Forelimb muscle (tissue), 1 donor: ENCODE data around the gene EGFL6. TPM values are rescaled to one million over a fixed set of nuclear protein-coding genes. Genes with fewer than 3 reads are reported as not detected.
A peak's percentile ranks its signal among the peaks of the same experiment; 100 is the strongest.

Source experiments
- DNase-seq: peaks from one replicate; pipeline ENCODE4 v3.0.0-alpha.2; 2013; ENCODE audit warnings: low read depth
- polyA plus RNA-seq: library from polyadenylated mRNA; unstranded; fragments of 120-200 nt; gene quantifications from one replicate; pipeline ENCODE4 v1.2.1, GENCODE V29; 2013; ENCODE audit not compliant: insufficient read length

Gene EGFL6, protein sequence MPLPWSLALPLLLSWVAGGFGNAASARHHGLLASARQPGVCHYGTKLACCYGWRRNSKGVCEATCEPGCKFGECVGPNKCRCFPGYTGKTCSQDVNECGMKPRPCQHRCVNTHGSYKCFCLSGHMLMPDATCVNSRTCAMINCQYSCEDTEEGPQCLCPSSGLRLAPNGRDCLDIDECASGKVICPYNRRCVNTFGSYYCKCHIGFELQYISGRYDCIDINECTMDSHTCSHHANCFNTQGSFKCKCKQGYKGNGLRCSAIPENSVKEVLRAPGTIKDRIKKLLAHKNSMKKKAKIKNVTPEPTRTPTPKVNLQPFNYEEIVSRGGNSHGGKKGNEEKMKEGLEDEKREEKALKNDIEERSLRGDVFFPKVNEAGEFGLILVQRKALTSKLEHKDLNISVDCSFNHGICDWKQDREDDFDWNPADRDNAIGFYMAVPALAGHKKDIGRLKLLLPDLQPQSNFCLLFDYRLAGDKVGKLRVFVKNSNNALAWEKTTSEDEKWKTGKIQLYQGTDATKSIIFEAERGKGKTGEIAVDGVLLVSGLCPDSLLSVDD
- 72.1 TPM for polyA plus RNA-seq

DNA sequence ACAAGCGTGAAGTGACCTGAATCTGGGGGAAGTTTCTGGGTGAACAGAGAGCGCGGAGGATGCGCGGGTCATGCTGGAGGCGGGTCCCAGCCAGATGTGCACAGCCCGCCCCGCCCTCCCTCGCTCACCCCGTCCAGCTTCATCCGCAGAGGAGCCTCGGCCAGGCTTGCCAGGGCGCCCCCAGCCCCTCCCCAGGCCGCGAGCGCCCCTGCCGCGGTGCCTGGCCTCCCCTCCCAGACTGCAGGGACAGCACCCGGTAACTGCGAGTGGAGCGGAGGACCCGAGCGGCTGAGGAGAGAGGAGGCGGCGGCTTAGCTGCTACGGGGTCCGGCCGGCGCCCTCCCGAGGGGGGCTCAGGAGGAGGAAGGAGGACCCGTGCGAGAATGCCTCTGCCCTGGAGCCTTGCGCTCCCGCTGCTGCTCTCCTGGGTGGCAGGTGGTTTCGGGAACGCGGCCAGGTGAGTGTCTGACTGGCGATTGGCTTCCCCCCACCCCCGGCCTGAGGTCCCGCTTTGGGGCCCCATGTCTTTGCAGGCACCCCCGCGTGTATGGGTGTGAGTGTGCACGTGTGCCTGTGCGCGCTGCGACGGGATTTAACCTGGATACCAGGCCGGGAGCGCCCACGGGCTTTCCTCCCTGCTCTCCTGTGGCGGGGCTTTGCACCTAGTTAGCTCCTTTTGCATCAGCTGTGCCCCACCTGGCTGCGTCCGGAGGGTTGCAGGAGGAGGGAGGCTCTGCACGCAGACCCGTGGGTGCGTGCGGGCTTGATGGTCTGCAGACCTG is at the start of gene EGFL6:
TSS of gene EGFL6 (plus strand) at position 123 of the 782 bp plus-strand sequence. CDS start at position 384, 261 bp downstream.
- DNase-seq = no peak

DNA sequence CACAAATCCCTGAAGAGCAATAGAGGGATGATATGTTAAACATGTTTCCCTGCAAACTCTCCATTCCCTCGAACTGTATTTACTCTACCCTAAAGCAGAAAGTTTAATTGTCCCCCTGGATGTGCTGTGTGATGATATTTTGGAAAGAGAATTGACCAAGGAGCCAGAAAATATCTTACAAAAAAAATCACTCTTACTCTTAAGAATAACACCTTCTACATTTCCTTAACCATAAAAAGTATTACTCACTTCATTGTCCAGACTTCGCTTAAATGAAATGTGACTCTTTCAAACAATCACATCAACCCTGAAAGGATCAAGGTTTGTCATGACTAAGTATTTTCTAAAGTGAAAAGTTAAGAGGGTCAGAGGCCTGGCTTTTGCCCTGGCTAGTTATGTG is 49.0 kb upstream of the EGFL6 start:
- DNase-seq = no peak

DNA sequence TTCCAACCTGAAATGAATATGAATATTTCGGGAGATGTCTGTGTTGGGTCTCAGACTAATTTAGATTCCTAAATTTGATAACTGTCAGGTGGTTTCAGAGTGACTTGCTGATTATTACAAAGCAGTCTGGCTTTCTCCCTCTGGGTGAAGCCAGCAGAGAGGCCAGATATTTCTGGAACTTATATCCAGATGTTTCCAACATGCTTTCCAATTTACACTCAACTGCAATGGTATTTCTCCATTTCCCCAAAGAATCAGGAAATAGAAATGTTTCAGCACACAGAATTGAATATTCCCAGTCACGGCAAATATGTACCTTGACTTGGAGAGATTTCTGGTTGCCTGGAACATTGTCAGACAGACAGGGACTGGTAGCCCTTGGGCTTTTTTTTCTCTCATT is 48.5 kb upstream of the EGFL6 start:
- no peak for DNase-seq

DNA sequence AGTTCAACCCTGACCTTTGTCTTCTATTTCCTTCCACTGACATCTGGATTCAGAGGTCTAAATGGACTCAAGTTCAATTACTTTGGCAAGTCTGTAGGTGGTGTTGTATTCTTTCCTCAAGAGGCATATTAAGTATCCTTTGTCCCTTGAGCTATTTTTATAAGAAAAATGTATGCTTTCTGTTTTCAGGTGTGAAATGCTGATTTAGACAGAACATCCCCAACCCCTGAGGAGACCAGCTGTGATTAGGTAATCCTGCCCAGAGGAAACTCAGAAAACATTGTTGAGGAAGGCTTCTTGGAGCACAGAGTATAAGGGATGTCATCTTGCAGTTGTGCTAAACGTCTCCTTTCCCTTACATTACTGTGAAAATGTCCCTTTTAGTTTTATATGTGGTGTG is 46.6 kb upstream of the EGFL6 start:
- DNase-seq = no peak

DNA sequence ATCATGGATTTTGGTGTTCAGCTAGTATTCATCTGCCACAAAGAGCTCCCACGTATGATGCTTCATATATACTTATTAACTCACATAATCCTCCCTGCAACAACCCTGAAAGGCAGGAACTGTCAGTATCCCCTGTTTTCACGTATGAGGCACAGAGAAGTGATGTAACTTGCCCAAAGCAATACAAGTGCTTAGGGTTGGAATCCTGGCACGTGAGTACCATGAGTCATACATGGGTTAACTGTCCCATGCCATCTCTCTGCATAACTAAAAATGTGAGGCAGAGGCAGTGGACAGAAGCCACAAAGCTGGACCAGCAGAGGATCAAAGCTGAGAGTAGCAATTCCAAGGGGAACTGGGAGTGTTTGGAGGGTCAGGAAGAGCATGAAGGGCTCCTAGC is 35.7 kb upstream of the EGFL6 start:
- no peak for DNase-seq

DNA sequence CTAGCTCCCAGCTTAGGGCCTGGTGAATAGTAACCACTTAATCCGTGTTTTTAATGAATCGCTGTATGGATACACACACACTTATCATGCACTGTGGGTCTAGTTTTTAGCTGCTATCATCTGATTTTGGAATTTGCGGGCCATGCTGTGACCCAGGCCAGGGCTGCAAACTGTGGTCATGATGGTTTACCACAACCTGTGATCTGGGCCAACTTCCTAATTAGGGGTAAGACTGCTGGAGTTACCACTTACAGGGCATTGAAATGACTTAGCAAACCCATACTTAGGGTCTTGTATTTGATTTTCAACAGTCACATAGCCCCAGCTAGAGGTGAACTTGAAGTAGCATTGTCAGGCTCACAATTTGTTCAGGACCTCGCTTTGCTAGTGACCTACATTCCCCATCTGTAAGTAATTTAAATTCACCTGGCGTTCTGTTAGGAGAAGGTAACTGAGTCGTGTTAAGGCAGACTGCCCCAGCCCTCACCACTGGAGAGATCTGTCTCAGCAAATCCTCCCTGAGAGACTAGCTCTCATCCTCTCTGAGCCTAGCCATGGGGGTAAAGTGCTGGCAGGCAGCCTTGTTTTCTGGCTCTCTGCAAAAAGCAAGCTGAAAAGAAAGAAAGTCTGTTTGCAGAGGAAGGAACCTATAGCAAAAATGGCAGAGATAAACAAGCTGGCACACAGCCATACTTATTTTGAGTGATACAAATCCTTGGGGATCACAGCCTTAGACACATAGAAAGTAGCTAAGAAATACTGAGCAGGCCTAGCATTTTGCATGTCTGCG is 33.8 kb upstream of the EGFL6 start:
- no peak for DNase-seq

DNA sequence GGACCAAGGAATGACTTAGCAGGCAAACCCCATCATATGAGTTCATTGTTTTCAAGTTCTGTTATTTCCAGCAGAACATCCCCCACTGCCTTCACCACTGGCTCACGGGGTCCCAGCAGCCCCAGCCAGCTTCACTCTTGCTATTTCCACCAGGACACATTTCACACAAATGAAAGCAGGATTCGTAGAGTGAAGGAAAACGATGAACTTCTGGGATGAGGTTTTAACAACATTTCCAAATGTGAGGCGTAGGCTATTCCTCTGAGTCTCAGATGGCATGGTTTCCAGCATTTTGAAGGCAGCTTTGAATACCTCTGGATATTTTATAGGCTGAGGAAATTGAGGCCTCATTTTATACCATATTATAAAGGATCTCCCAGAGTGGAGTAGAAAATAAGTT is 32.9 kb upstream of the EGFL6 start:
- DNase-seq = no peak

DNA sequence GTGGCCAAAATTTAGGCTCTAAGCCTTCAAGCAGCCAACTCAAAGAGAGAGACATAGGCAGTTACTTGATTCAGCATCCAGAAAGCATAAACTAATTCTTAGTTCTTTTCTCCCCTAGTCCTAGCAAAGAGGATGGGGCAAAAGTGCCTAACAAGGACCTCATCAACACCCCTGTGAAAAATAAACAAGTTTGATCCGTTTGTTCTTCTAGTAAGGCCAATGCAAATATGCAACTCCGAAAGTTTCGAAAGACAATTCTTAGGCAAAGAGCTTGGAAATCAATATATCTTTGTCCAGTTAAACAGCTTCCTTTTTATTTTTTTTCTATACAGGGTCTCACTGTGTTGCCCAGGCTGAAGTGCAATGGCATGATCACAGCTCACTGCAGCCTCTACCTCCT is 31.0 kb upstream of the EGFL6 start:
- no peak for DNase-seq

DNA sequence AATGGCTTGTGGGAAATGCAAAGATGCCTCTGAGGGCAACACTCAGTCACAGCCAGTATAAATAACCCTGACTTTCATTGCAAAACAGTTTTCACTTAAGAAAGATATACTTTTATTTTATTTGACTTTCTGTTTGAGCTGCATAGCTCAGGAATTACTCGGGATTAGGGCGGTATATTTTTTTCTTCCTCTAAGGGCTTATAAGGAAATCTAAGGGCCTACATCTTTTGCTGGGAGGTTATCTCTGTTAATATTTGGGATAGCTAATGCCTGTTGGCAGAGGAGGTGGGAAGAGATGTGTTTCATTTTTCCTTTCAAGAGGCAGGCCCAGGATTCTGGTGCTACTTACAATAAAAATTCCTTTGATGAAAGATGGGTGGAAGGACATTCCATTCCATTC is 28.8 kb upstream of the EGFL6 start:
- DNase-seq = no peak

DNA sequence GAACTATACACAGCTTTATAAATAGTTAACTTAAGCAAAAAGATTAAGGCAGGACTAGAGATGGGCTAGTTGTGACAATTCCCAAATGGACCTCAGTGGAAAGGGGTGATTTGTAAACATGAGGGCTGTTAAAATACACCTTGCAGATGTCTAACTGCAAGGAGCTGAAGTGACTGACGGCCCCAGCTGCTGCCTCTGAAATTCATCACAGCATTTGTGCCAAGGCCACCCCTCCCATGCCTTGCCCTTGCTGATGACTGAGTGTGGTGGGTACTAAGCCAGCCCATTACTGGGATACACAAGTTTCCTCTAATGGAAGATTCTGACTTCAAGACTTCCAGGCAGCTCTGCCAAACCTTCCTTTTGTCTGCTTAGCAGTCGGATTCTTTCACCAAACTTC is 23.7 kb upstream of the EGFL6 start:
- no peak for DNase-seq

DNA sequence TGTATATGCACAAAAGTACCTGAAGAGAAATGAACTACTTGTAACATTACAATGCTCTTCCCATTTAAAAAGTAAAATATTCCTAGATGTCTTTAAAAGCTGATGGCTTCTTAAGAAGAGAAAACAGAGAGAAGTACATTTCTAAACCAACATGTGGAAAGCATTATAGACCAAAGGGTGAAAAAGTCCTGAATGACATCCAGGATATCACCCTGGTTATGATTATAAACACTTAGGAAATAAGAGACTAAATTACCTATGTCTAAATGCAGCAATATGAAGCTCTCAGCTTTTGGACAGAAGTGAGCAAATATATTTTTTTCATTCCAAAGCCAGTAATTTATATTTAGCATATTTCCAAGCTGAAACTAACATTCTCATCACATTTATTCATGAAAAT is 21.7 kb upstream of the EGFL6 start:
- peak; percentile 54 for DNase-seq

DNA sequence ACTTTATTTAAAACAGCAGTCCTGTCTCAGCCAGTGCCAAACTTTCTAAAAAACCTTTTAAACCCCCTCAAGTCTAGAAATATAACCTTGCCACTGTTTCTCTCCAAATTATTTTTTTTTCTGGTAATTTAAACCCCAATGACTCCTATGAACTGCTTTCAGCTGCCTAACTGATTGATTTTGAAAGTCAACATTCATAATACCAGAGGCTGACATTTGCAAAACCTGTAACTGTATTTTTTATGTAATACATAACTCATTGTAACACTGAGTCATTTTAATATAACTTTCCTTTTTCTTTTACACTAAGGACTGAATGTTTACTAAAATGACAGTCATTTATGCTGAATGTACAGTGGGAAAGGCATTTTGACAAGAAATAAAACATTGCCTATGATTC is 19.1 kb upstream of the EGFL6 start:
- no peak for DNase-seq

DNA sequence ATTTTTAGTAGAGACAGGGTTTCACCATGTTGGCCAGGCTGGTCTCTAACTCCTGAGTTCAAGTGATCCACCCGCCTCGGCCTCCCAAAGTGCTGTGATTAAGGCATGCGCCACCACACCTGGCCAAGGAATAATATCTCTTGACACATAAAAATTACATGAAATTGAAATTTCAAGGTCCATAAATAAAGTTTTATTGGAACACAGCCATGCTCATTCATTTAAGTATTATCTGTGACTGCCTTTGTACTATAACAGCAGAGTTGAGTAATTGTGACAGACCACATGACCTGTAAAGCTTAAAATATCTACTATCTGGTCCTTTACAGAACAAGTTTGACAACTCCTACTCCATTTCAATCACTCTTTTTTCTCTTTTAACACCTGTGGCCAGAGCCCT is 17.8 kb upstream of the EGFL6 start:
- DNase-seq = no peak

DNA sequence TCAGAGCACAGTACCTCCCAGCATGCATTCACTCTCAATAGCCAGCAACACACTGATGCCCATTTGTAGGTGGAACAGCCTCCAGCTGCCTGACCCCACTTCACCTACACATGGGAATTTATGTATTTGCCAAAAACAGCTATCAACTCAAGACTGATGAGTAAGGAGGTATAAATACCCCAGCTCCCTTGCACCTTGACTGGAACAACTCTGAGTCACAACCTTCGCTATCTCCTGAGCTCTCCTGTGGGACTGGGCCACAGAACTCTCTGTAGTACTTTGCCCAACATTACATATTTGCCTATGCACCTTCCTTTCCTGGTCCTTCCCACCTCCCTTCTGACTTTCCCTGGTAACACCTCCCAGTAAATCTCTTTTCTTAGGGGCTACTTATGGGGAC is 16.5 kb upstream of the EGFL6 start:
- DNase-seq = no peak

DNA sequence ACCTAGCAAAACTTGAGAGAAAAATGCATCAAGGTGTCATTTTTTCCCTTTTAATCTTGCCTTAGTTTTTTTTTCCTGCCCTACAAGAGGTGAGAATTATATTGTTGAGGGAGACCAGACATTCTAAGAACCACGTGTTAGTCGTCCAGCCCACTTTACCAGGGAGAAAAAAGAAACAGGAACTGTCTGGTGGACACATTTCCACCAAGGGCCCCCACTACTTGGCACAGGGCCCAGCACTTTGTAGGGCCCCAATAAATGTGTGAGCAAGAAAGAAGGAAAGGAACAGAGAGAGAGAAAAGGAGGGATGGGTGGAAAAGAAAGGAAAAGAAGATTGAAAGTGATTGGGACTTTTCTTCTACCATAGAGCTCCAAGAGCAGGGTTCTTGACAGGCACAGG is 3.9 kb upstream of the EGFL6 start:
- no peak for DNase-seq

DNA sequence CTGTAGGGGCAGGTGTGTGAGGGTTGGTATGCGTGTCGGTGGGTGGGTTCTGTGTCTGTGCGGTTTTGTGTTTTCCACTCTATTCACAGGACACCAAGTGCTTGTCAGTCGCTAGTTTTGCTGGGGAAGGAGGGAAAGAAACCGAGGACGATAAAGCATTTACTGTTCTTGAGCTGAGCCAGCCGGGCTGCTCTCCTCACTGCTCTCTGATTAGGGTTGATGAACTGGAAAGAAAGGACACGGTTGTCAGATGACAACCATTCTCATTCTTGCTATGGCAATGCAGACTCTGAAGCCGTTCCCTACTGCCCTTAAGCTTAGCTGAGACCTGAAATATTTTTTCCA is 832 bp downstream of the EGFL6 start:
- DNase-seq = no peak

DNA sequence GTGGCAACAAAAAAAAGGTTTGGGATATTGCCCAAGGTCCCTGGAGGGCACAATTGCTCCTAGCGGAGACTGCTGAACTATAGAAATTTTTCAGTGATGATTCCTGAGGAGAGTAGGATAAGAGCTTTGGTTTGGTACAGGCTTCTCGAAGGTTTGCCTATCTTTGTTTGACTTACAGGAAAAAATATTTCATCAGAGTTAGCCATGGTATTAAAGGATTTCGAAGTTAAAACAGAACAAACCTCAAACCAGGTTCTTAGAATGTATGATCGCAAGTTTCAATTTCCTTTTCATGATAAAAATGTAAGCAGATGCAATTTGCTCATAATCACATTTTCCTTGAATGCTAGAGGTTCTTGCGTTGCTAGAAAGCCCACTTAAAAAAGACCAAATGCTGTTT is 1.7 kb downstream of the EGFL6 start:
- no peak for DNase-seq

DNA sequence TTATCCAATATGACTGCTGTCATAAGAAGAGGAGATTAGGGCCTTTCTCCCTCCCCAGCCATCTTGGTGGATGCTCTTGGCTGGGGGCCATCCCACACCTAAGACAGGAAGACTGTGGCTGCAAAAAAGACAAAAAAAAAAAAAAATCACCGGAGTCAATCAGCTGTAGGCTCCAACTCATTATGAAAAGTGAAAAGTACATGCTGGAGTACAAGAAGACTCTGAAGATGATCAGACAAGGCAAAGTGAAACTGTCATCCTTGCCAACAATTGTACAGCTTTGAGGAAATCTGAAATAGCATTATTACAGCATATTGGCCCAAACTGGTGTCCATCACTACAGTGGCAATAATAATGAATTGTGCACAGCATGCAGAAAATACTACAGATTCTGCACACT is 5.2 kb downstream of the EGFL6 start:
- no peak for DNase-seq

DNA sequence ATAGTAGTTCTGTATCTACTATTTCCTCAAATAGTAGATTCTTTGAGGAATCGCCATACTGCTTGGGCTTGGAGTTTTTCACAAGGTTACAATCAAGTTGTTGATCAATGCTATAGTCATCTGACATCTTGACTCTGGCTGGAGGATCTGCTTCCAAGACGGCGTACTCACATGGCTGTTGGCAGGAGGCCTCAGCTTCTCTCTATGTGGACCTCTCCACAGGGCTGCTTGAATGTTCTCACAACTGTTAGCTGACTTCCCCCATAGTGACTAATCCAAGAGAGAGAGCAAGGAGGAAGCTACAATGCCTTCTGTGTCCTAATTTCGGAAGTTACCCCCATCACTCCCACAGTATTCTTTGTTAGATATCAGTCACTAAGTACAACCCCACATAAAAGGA is 10.3 kb downstream of the EGFL6 start:
- DNase-seq = no peak

DNA sequence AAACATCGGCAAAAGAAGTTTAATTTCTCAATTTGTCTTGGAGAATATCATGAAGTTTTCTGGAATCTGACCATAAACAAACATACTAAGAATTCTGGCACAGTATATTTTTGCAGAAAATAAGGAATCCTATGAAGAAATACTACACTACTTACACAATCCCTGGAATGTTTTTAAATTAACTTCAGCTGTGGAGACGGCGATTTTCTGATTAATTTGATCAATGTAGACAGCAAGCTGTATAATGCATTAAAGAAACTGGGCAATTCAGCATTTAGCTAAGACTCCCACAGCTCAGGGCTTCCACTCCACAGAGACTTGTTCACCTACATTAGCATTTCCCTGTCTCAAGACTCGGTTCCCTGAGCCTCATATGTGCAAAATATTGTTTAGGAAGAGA is 12.2 kb downstream of the EGFL6 start:
- no peak for DNase-seq

DNA sequence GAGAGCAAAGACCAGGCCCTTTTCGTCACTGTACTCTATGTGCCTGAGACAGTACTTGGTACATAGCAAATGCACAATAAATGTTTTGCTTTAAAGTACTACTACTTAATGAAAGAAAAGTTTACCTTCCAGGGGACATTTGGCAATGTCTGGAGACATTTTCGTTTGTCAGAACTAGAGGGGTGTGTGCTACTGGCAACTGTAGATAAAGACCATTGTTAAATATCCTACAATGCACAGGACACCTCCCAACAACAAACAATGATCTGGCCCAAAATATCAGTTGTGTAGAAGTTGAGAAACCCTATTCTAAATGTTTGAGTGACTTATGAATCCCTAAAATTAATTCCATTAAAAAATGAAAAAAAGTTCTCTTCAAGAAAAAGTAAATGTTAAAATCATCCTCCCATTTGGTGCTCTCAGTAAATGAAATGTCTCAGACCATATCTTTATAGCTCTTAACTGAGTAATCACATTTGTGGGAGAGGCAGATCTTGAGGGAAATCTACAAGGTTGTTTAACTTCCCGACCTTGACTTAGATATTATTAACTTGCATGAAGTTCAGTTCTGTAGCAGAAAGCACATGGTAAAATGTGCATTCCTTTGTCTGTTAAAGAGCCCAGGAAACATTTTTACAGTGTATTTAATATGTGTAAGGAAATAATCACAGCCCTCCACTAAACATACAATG is 18.5 kb downstream of the EGFL6 start:
- DNase-seq = no peak

DNA sequence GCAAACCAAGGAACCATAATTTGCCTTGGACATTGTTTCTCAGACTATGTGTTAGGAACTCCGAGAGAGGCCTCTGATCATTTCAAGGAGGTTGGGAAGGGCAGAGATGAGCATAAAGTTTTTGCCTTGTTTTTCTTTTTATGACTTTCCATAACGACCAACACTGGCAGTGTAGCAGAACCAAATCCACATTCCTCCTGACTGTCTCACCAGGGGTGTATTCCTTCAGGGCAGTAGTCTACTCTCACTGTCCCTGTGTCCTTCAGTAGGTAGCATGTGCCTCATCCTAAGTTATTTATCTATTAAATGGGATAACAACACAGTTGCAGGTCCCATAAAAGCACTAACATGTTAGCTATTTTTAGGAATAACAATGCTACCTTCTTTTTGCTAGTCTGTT is 20.8 kb downstream of the EGFL6 start:
- DNase-seq = no peak
